GM18511 (cell line): ENCODE results near the gene SLC5A1.

Experiments
- ATAC-seq: cut with Tn5 transposase; IDR thresholded peaks from one replicate; pipeline ENCODE4 v1.9.1; 2021; ENCODE audit warnings: mild to moderate bottlenecking, moderate library complexity; ENCODE audit not compliant: unreplicated experiment

Gene SLC5A1

GRCh38 chr22:32042924-32043323 lies at the start of gene SLC5A1:
Gene SLC5A1 (plus strand): TSS chr22:32043261. CDS start chr22:32043282, 21 bp downstream.
- no peak for ATAC-seq

- ATAC-seq: no peak
These were observed 48.0 kb upstream of the SLC5A1 start for GRCh38 chr22:31995046-31995445.

DNA sequence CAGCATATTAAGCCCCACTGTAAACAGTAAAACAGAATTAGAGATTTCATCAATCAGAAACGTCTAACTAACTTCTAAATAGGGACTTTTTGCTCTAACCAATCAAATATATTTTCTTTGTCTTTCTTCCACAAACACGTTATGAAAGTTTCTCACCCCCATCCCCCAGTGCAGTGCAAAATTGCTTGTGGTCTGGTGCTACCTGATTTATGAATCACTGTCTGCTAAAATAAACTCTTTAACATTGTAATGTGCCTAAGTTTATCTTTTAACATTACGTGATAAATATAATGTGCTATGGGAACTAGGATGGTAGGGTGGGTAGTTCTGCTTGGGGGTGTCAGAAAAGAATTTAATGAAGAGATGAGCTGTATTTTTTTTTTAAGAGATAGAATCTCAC lies 47.3 kb upstream of the SLC5A1 start:
- no peak for ATAC-seq

GRCh38 chr22:31998784-31999385 lies 44.2 kb upstream of the SLC5A1 start:
- no peak for ATAC-seq

- ATAC-seq: no peak
These were observed 42.9 kb upstream of the SLC5A1 start for GRCh38 chr22:32000181-32000580.

- no peak for ATAC-seq
These were observed 37.6 kb upstream of the SLC5A1 start for GRCh38 chr22:32005453-32005852.

GRCh38 chr22:32013200-32013599 lies 29.9 kb upstream of the SLC5A1 start:
- ATAC-seq: no peak

GRCh38 chr22:32016081-32016480 lies 27.0 kb upstream of the SLC5A1 start:
- no peak for ATAC-seq

- no peak for ATAC-seq
These were observed 25.0 kb upstream of the SLC5A1 start for GRCh38 chr22:32018056-32018455.

- ATAC-seq: no peak
These were observed 22.9 kb upstream of the SLC5A1 start for GRCh38 chr22:32020117-32020516.

DNA sequence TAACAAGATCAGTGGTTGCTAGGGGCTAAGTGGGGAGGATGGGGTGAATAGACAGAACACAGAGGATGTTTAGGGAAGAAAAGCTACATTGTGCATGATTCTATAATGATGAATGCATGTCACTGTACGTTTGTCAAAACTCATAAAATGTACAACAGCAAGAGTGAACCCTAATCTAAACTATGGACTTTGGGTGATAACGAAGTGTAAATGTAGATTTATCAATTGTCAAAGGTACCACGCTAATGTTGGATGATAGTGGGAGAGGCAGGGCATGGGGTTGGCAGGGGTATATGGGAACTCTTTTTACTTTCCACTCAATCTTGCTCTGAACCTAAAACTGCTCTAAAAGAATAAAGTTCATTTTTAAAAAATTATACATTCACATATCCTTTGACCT lies 21.3 kb upstream of the SLC5A1 start:
- ATAC-seq: no peak

DNA sequence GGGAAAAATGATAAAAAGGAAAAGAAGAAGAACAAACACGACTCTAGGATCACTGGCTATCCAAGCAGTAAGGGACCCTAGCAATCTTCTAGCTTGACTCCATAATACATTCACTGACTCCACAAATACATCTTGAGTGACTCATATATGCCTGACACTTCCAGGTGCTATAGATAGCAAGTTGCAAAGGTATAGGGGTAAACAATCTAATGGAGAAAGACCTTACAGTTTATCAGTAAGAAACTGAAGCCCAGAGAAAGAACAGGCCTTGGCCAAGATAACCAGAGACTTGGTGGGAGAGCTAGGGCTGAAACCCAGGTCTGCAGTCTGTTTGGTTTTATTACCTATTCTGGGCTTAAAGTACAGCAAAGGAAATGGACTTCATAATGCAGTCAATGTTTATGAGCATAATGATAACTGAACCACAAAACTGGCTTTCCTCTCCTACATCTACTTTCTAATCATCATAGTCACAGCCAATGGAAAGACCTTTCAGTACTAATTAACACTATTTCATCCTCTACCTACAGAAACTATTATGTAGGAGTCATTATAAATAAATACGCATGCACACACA lies 19.7 kb upstream of the SLC5A1 start:
- ATAC-seq: no peak

DNA sequence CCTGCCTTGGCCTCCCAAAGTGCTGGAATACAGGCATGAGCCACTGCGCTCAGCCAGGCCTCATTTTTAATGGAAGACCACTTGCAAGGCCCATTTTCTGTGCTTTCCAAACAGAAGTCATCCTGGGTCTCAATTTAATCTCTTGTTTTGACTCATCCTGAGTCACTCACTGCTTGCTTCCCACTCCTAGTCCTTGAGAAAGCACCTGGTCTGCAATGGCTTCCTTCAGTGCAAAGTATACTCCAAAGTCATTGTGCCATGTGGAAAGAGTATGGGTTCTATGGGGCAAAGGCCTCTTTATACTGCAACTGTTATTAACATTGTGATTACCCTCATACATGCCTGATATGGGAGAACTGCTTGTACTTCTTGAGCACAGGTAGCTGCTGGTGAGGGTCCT lies 18.3 kb upstream of the SLC5A1 start:
- ATAC-seq: no peak

DNA sequence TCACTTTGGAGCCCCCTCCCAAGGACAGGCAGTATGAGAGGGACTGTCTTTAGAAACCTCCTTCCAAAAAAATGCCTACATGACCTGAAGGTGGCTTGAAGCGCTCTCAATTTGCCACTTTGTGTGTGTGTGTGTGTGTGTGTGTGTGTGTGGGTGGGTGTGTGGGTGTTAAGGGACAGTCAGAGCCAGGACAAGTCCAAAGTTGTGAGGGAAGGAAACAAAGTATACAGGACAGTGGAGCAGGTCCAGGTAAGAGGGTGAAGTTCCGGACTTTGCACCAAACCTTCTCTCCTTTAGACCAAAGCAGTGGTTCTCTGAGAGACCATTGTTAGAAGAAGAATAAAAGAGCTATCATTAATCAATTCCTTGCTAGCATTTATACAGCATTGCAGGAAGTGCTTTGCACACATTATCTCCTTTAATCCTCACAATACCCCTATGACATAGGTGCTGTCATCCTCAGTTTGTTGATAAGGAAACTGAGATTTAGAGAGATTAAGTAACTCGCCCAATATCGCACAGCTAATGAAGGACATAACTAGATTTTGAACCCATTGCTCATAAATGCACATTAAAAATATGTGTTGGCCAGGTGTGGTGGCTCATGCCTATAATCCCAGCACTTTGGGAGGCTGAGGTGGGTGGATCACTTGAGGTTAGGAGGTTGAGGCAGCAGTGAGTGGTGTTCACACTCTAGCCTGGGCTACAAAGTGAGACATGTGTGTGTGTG lies 12.4 kb upstream of the SLC5A1 start:
- no peak for ATAC-seq

GRCh38 chr22:32031466-32031865 lies 11.6 kb upstream of the SLC5A1 start:
- ATAC-seq: no peak

DNA sequence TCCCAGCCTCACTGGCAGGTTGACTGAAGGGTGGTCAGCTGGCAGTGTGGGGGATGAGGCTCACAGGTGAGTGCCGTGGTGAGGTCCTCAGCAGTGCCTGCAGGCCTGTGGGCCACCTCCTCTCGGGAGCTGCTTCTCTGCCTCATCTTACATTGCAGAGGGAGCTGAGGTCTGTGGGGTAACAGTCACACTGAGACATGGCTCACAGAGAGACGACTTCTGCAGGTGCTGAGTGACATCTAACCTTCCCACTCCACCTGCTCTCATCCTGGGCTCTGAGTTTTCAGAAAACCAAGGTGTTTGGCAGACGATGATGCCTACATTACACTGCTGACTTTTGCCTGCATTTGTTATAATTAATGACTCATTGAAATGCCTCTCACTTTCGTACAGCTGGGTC lies 8.8 kb upstream of the SLC5A1 start:
- ATAC-seq: no peak

- no peak for ATAC-seq
These were observed 5.8 kb upstream of the SLC5A1 start for GRCh38 chr22:32037236-32037635.

DNA sequence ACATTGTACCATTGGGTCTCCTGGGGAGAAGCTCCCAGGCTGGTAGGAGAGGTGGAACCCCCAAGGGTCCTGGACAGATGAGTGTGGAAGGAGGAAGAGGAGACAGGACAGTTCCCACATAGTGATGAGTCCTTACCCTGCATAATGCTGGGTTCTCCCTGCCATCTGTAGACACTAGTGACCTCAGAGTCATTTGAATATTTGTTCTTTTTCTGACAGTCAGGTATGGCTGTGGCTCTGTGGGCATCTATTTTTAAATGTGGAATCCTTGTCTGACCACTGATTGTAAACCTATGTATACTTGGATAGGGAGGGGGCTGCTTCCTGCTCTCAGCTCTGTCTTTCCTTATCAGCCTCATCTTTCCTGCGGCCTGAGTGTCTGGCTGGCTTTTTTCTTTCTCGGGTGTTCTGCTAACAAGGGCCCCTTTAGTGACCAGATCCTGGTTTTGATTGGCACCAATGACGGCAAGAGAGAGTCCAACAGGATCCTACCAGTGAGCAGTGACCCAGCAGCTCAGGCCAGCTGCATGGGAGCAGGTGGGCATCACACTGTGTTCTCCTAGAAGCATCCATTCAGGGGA lies 2.6 kb upstream of the SLC5A1 start:
- no peak for ATAC-seq

- no peak for ATAC-seq
These were observed 330 bp downstream of the SLC5A1 start for GRCh38 chr22:32043391-32043790.

DNA sequence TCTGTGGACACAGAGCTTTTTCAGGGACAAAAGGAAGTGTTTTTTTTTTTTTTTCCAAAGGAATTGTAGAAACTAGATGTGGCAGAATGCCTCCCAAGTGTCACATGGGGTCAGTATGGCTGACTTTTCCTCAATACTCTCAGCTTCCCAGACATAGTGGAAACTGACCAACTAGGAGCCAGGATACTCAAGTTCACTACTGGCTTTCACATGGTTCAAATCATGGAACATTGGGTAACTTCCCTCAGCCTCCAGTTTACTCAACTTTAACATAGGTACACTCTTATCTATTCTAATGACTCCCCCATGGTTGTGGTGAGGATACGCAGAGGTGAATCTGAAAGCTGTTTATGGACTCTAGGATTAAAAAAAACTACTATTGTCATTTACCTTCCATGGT lies 1.4 kb downstream of the SLC5A1 start:
- ATAC-seq: no peak

DNA sequence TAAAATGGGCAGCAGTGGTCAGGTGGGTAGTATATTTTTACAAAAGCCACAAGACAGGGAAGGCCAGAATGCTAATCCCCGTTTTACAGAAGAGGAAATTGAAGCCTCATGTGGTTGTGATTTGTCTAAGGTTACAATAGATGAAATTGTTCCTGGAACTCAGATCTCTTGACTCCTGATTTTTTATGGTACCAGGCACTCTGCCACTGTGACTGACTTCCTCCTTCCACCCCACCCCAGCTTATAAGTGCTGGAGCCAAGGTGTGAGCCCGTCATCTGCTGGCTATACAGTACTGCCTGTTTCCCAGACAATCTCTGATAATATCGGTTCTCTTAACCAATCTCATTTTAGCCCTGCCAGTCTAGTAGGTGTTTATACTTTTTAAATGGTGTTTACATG lies 1.9 kb downstream of the SLC5A1 start:
- ATAC-seq: no peak

DNA sequence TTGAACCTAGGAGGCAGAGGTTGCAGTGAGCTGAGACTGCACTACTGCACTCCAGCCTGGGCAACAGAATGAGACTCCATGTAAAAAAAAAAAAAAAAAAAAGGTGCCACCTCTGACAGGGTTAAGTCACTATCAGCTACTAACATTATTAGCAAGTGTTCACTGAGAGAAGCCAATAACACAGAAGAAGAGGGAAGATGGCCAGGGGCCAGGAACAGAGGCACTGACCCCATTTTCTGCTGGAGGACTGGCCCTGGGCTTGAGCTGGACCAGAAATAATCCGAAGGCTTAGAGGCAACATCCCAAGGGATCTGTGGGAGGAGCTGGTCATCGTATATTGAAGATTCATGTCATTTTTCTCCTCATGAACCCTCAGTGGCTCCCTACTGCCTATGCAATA lies 5.0 kb downstream of the SLC5A1 start:
- no peak for ATAC-seq
